HCT116 (cell line): ENCODE results near the gene ZSWIM3. TPM values are rescaled to one million over a fixed set of nuclear protein-coding genes. Genes with fewer than 3 reads are reported as not detected.

Source experiments
- ATAC-seq: fragments of 200-7000 bp; cut with Tn5 transposase; 2 replicates; pipeline ENCODE4 v1.9.1; 2020; ENCODE audit warnings: mild to moderate bottlenecking, moderate library complexity
- BruUV-seq: library from RNA; stranded (reverse); fragments of 400-500 nt; replicated peaks from 2 replicates; lab custom pipeline; 2021; lab: Mats Ljungman, UMichigan
- CTCF ChIA-PET: fragments of 300-600 bp; sonication (Branson Sonifier 250); formaldehyde crosslinking; loops from one replicate; lab custom pipeline; 2021; ENCODE audit warnings: antibody characterized with exemption; lab: Charles Lee
- POLR2A ChIA-PET: fragments of 300-600, 350-600 bp; sonication (Branson Sonifier 250); formaldehyde crosslinking; loops from one replicate; lab custom pipeline; 2021; ENCODE audit warnings: antibody characterized with exemption; lab: Charles Lee
- RAD21 ChIA-PET, 2 experiments: fragments of 300-600 bp; sonication (Branson Sonifier 250); formaldehyde crosslinking; loops; one replicate each; lab custom pipeline; 2023; ENCODE audit warnings: low total read pairs in 2 of 2; ENCODE audit not compliant: uncharacterized antibody in 2 of 2, unreplicated experiment in 2 of 2, low non-redundant PET in 1 of 2; lab: Charles Lee
- DNase-seq: peaks from one replicate; pipeline ENCODE4 v3.0.0-alpha.2; 2010; ENCODE audit warnings: low read depth, low spot score
- H2AFZ ChIP-seq: fragments of 200-600 bp; shearing (Covaris generic), sonication (generic); 2 replicates; pipeline ENCODE4 v1.6.1; 2017; ENCODE audit warnings: low read depth, mixed run types, mixed read lengths, antibody characterized with exemption, low read length; ENCODE audit not compliant: poor library complexity, severe bottlenecking
- H3K27ac ChIP-seq: 2 replicates; pipeline ENCODE4 v1.5.1; 2012; ENCODE audit warnings: low read depth, low read length
- H3K27me3 ChIP-seq: fragments of 200-600 bp; sonication (generic); 2 replicates; pipeline ENCODE4 v1.6.1; 2016; ENCODE audit warnings: mixed run types, low read length, mixed read lengths; ENCODE audit not compliant: insufficient read depth
- H3K36me3 ChIP-seq, 2 experiments: fragments of 200-500 bp in 1 of 2; fragments of 200-600 bp in 1 of 2; sonication (Bioruptor generic) in 1 of 2; sonication (generic) in 1 of 2; 2 replicates each; pipeline versions ENCODE4 v1.5.1 to v1.6.1; 2014 to 2016; ENCODE audit warnings: low read length in 2 of 2, inconsistent platforms in 1 of 2, mixed read lengths in 1 of 2, mixed run types in 1 of 2; ENCODE audit not compliant: insufficient read depth in 2 of 2, control insufficient read depth in 1 of 2
- H3K4me1 ChIP-seq, 2 experiments: fragments of 200-600 bp in 1 of 2; sonication (generic) in 1 of 2; 2 replicates each; pipeline versions ENCODE4 v1.5.1 to v1.6.1; 2012 to 2017; ENCODE audit warnings: low read length in 2 of 2, inconsistent platforms in 1 of 2, mild to moderate bottlenecking in 1 of 2, mixed read lengths in 1 of 2, mixed run types in 1 of 2, moderate library complexity in 1 of 2; ENCODE audit not compliant: insufficient read depth in 2 of 2, control insufficient read depth in 1 of 2
- H3K4me2 ChIP-seq: fragments of 200-600 bp; sonication (generic); 2 replicates; pipeline ENCODE4 v1.6.1; 2017; ENCODE audit warnings: mixed run types, low read length, mixed read lengths
- H3K4me3 ChIP-seq, 2 experiments: fragments of 200-600 bp in 1 of 2; sonication (generic) in 1 of 2; replicated peaks in 1 of 2; 2 replicates each; pipeline ENCODE4 v1.5.1; 2011 to 2016; ENCODE audit warnings: low read length in 2 of 2, control low read depth in 1 of 2, low read depth in 1 of 2, mild to moderate bottlenecking in 1 of 2, mixed read lengths in 1 of 2, mixed run types in 1 of 2
- H3K79me2 ChIP-seq: fragments of 200-600 bp; sonication (generic); 2 replicates; pipeline ENCODE4 v1.6.1; 2017; ENCODE audit warnings: mild to moderate bottlenecking, mixed run types, low read length, moderate library complexity, mixed read lengths; ENCODE audit not compliant: insufficient read depth
- H3K9ac ChIP-seq: fragments of 200-600 bp; sonication (generic); 2 replicates; pipeline ENCODE4 v1.6.1; 2016; ENCODE audit warnings: low read length, mixed read lengths
- H3K9me2 ChIP-seq: fragments of 200-600 bp; sonication (generic), shearing (Covaris generic); 2 replicates; pipeline ENCODE4 v1.6.1; 2017; ENCODE audit warnings: mixed run types, mild to moderate bottlenecking, moderate library complexity; ENCODE audit not compliant: insufficient read depth
- H3K9me3 ChIP-seq, 2 experiments: fragments of 200-500 bp in 1 of 2; fragments of 200-600 bp in 1 of 2; sonication (Bioruptor generic) in 1 of 2; sonication (generic) in 1 of 2; 2 replicates each; pipeline ENCODE4 v1.6.1; 2014 to 2017; ENCODE audit warnings: low read length in 2 of 2, mixed read lengths in 2 of 2, inconsistent platforms in 1 of 2, low read depth in 1 of 2, mild to moderate bottlenecking in 1 of 2, mixed run types in 1 of 2, moderate library complexity in 1 of 2; ENCODE audit not compliant: control insufficient read depth in 1 of 2, insufficient read depth in 1 of 2
- H4K20me1 ChIP-seq: fragments of 200-600 bp; sonication (generic), shearing (Covaris generic); 2 replicates; pipeline ENCODE4 v1.6.1; 2017; ENCODE audit warnings: mixed run types, mild to moderate bottlenecking, moderate library complexity; ENCODE audit not compliant: insufficient read depth
- CBX3 ChIP-seq: IDR thresholded peaks from 2 replicates; pipeline ENCODE4 v1.6.1; 2012; ENCODE audit warnings: low read depth
- CEBPB ChIP-seq: IDR thresholded peaks from 2 replicates; pipeline ENCODE4 v1.6.1; 2012; ENCODE audit warnings: low read depth
- EGR1 ChIP-seq: IDR thresholded peaks from 2 replicates; pipeline ENCODE4 v1.6.1; 2012; ENCODE audit warnings: low read depth
- ELF1 ChIP-seq: IDR thresholded peaks from 2 replicates; pipeline ENCODE4 v1.6.1; 2012; ENCODE audit warnings: low read depth, borderline replicate concordance
- EZH2phosphoT487 ChIP-seq: fragments of 200-600 bp; IDR thresholded peaks from 2 replicates; pipeline ENCODE4 v1.6.1; 2018; ENCODE audit warnings: antibody characterized with exemption, borderline replicate concordance
- JUND ChIP-seq: IDR thresholded peaks from 2 replicates; pipeline ENCODE4 v1.6.1; 2012
- POLR2A ChIP-seq: IDR thresholded peaks from 2 replicates; pipeline ENCODE4 v1.7.0; 2011; ENCODE audit warnings: borderline replicate concordance; ENCODE audit not compliant: insufficient read depth, insufficient read length; ENCODE audit errors: extremely low read depth
- POLR2AphosphoS5 ChIP-seq: IDR thresholded peaks from 2 replicates; pipeline ENCODE4 v1.6.1; 2011; ENCODE audit warnings: mild to moderate bottlenecking, low read depth, low read length, moderate library complexity
- REST ChIP-seq: IDR thresholded peaks from 2 replicates; pipeline ENCODE4 v1.6.1; 2012; ENCODE audit warnings: low read depth
- SIN3A ChIP-seq: IDR thresholded peaks from 2 replicates; pipeline ENCODE4 v1.6.1; 2012; ENCODE audit warnings: low read depth
- SP1 ChIP-seq: IDR thresholded peaks from 2 replicates; pipeline ENCODE4 v1.6.1; 2012; ENCODE audit warnings: low read depth
- SRF ChIP-seq: IDR thresholded peaks from 2 replicates; pipeline ENCODE4 v1.6.1; 2012; ENCODE audit warnings: low read depth
- YY1 ChIP-seq: IDR thresholded peaks from 2 replicates; pipeline ENCODE4 v1.6.1; 2011; ENCODE audit warnings: low read length, low read depth, moderate library complexity, mild to moderate bottlenecking; ENCODE audit not compliant: insufficient replicate concordance; ENCODE audit errors: extremely low read depth
- ZFX ChIP-seq: fragments of 450-650 bp; IDR thresholded peaks from 2 replicates; pipeline ENCODE4 v1.6.1; 2017
- intact Hi-C: fragments of 100-400 bp; cut with micrococcal nuclease; formaldehyde crosslinking; loops from 2 replicates; pipeline ENCODE4 v1.10.0; 2022
- total RNA-seq: library from RNA; stranded (reverse); gene quantifications from one replicate; pipeline ENCODE4 v1.2.1, GENCODE V29; 2021; ENCODE audit not compliant: unreplicated experiment
- TF ChIP-seq, protein P1 (sequence below): IDR thresholded peaks from 2 replicates; pipeline ENCODE4 v1.6.1; 2012
- TF ChIP-seq, protein P2 (sequence below), 3 experiments: fragments of 200-600 bp in 1 of 3; sonication (generic) in 1 of 3; IDR thresholded peaks in 2 of 3; conservative IDR thresholded peaks in 1 of 3; 2 replicates each; pipeline ENCODE4 v1.5.1; 2012 to 2017; ENCODE audit warnings: low read depth in 2 of 3, low read length in 2 of 3, antibody characterized with exemption in 1 of 3, borderline replicate concordance in 1 of 3, control low read depth in 1 of 3, mild to moderate bottlenecking in 1 of 3, mixed read lengths in 1 of 3, mixed run types in 1 of 3, moderate library complexity in 1 of 3; ENCODE audit not compliant: insufficient read depth in 1 of 3

ZSWIM3 gene
- total RNA-seq, 1 experiment from 2014 or later: 1.8 TPM

- peak overlapping the region; percentile 80 for H2AFZ ChIP-seq
- ATAC-seq: no peak
- peak overlapping the region; percentile 83 to 93 for H3K4me3 ChIP-seq
- H3K9me3 ChIP-seq: no peaks in the 10 kb centered on the region
- RAD21 ChIA-PET: no interaction called here
- H4K20me1 ChIP-seq: no peaks in the 10 kb centered on the region
- peaks cover 11 to 21% of the 10 kb centered on the region in 2 experiments for H3K4me1 ChIP-seq
- H3K36me3 ChIP-seq: peaks cover 6 to 21% of the 10 kb centered on the region in 2 experiments; a peak in 3 of 4 replicates
- BruUV-seq: TSS peak; percentile 78
- H3K9me2 ChIP-seq: no peaks in the 10 kb centered on the region
- CTCF ChIA-PET: no interaction called here
- no peak for TF ChIP-seq SP1
- no peak for TF ChIP-seq POLR2AphosphoS5
- TF ChIP-seq ELF1: no peak
- no peak for TF ChIP-seq JUND
- no peak for TF ChIP-seq SIN3A
- no peak for TF ChIP-seq CBX3
- no peak for TF ChIP-seq EGR1
- no peak for TF ChIP-seq CEBPB
- TF ChIP-seq EZH2phosphoT487: no peak
- TF ChIP-seq POLR2A: no peak
- TF ChIP-seq SRF: no peak
- TF ChIP-seq, protein P1, sequence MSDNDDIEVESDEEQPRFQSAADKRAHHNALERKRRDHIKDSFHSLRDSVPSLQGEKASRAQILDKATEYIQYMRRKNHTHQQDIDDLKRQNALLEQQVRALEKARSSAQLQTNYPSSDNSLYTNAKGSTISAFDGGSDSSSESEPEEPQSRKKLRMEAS: no peak
- TF ChIP-seq, protein P2, sequence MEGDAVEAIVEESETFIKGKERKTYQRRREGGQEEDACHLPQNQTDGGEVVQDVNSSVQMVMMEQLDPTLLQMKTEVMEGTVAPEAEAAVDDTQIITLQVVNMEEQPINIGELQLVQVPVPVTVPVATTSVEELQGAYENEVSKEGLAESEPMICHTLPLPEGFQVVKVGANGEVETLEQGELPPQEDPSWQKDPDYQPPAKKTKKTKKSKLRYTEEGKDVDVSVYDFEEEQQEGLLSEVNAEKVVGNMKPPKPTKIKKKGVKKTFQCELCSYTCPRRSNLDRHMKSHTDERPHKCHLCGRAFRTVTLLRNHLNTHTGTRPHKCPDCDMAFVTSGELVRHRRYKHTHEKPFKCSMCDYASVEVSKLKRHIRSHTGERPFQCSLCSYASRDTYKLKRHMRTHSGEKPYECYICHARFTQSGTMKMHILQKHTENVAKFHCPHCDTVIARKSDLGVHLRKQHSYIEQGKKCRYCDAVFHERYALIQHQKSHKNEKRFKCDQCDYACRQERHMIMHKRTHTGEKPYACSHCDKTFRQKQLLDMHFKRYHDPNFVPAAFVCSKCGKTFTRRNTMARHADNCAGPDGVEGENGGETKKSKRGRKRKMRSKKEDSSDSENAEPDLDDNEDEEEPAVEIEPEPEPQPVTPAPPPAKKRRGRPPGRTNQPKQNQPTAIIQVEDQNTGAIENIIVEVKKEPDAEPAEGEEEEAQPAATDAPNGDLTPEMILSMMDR (IDR thresholded peaks at IDR 0.05 in 2 of 3, conservative IDR thresholded peaks at IDR 0.05 in 1 of 3; ENCODE audit: borderline replicate concordance in 1 of 3, insufficient read depth in 1 of 3, low read depth in 2 of 3, low read length in 2 of 3): no peak
- no peak for TF ChIP-seq ZFX
- no peak for TF ChIP-seq YY1
- no peak for TF ChIP-seq REST
- TF ChIP-seq, all 23 proteins: peak for 0
- peaks cover 4% of the 10 kb centered on the region; the same call in 1 of the 2 replicates for H3K79me2 ChIP-seq
- intact Hi-C loops: no loop called here
- peak overlapping the region; percentile 99 for H3K4me2 ChIP-seq
- POLR2A ChIA-PET: no interaction called here
- peak overlapping the region; percentile 77; the same call in 1 of the 2 replicates for H3K27ac ChIP-seq
- peak overlapping the region; percentile 76 for H3K9ac ChIP-seq
- DNase-seq: no peak
- no peaks in the 10 kb centered on the region for H3K27me3 ChIP-seq
Observed at GRCh38 chr20:45890077-45890984, 32.9 kb downstream of the ZSWIM3 start.
